Type B pancreatic cell (in vitro differentiated cells): Measurements from ENCODE around the gene SCUBE3. TPM values are rescaled to one million over a fixed set of nuclear protein-coding genes. Genes with fewer than 3 reads are reported as not detected.

Source experiments
- DNase-seq: peaks from one replicate; pipeline ENCODE4 v3.0.0; 2021; ENCODE audit warnings: mixed read lengths; ENCODE audit not compliant: unreplicated experiment; ENCODE audit errors: extremely low spot score
- H3K27ac Mint-ChIP-seq: 2 replicates; pipeline ENCODE4 v1.8.0; 2021; ENCODE audit warnings: mild to moderate bottlenecking, mixed read lengths
- H3K27me3 Mint-ChIP-seq: 2 replicates; pipeline ENCODE4 v1.8.0; 2021; ENCODE audit warnings: mixed read lengths
- H3K36me3 Mint-ChIP-seq: 2 replicates; pipeline ENCODE4 v1.8.0; 2021; ENCODE audit warnings: mixed read lengths
- H3K4me1 Mint-ChIP-seq: one replicate; pipeline ENCODE4 v1.8.0; 2021; ENCODE audit warnings: mixed read lengths; ENCODE audit not compliant: unreplicated experiment
- H3K4me3 Mint-ChIP-seq: 2 replicates; pipeline ENCODE4 v1.8.0; 2021; ENCODE audit warnings: mild to moderate bottlenecking, mixed read lengths
- H3K9me3 Mint-ChIP-seq: 2 replicates; pipeline ENCODE4 v1.8.0; 2021; ENCODE audit warnings: mixed read lengths
- CTCF ChIP-seq: fragments of 200-600 bp; sonication (generic); conservative IDR thresholded peaks from 2 replicates; pipeline ENCODE4 v1.5.0; 2021; ENCODE audit warnings: antibody characterized with exemption, mild to moderate bottlenecking
- total RNA-seq: library from RNA; stranded (reverse); gene quantifications from 2 replicates; pipeline ENCODE4 v1.2.1, GENCODE V29; 2021; ENCODE audit warnings: low replicate concordance

Gene SCUBE3
- total RNA-seq, 1 donor from 2014 or later: 14.9 TPM

GRCh38 chr6:35231563-35231962, 17.8 kb downstream of the SCUBE3 start:
- Mint-ChIP-seq H3K9me3 (peaks cover 5% of the 10 kb centered on the region), H3K4me1 (no peaks in the 10 kb centered on the region), H3K4me3 (no peak overlapping the region), H3K36me3 (peaks cover 43% of the 10 kb centered on the region), H3K27me3 (no peaks in the 10 kb centered on the region), H3K27ac (no peak overlapping the region)
- DNase-seq: no peak
- no peak for TF ChIP-seq CTCF

GRCh38 chr6:35234901-35235300, 21.1 kb downstream of the SCUBE3 start:
- peaks cover 5% of the 10 kb centered on the region for H3K9me3 Mint-ChIP-seq
- H3K27me3 Mint-ChIP-seq: no peaks in the 10 kb centered on the region
- no peak for DNase-seq
- TF ChIP-seq CTCF: no peak
- peaks cover 28% of the 10 kb centered on the region for H3K4me1 Mint-ChIP-seq
- H3K4me3 Mint-ChIP-seq: no peak overlapping the region
- H3K27ac Mint-ChIP-seq: no peak overlapping the region
- peaks cover 50% of the 10 kb centered on the region for H3K36me3 Mint-ChIP-seq

- no peak for TF ChIP-seq CTCF
- no peak overlapping the region for H3K4me3 Mint-ChIP-seq
- peaks cover 47% of the 10 kb centered on the region for H3K36me3 Mint-ChIP-seq
- no peaks in the 10 kb centered on the region for H3K9me3 Mint-ChIP-seq
- H3K27ac Mint-ChIP-seq: no peak overlapping the region
- H3K27me3 Mint-ChIP-seq: no peaks in the 10 kb centered on the region
- DNase-seq: no peak
- peaks cover 34% of the 10 kb centered on the region for H3K4me1 Mint-ChIP-seq
Observed at GRCh38 chr6:35236223-35236622, 22.5 kb downstream of the SCUBE3 start.

- Mint-ChIP-seq H3K36me3 (peaks cover 37% of the 10 kb centered on the region), H3K27ac (peak overlapping the region; percentile 68), H3K4me1 (peaks cover 34% of the 10 kb centered on the region), H3K4me3 (peak overlapping the region; percentile 44), H3K27me3 (no peaks in the 10 kb centered on the region), H3K9me3 (no peaks in the 10 kb centered on the region)
- DNase-seq: no peak
- no peak for TF ChIP-seq CTCF
Observed at GRCh38 chr6:35237476-35237875, 23.7 kb downstream of the SCUBE3 start.

GRCh38 chr6:35238843-35239289, 25.1 kb downstream of the SCUBE3 start:
- Mint-ChIP-seq H3K9me3 (no peaks in the 10 kb centered on the region), H3K27me3 (no peaks in the 10 kb centered on the region), H3K27ac (peak overlapping the region; percentile 68), H3K4me1 (peaks cover 34% of the 10 kb centered on the region), H3K36me3 (peaks cover 33% of the 10 kb centered on the region), H3K4me3 (peak overlapping the region; percentile 20)
- DNase-seq: no peak
- no peak for TF ChIP-seq CTCF

- no peak for TF ChIP-seq CTCF
- Mint-ChIP-seq H3K27me3 (no peaks in the 10 kb centered on the region), H3K4me1 (peaks cover 34% of the 10 kb centered on the region), H3K4me3 (no peak overlapping the region), H3K36me3 (peaks cover 26% of the 10 kb centered on the region), H3K9me3 (no peaks in the 10 kb centered on the region), H3K27ac (peak overlapping the region; percentile 29)
- no peak for DNase-seq
Observed at GRCh38 chr6:35239581-35239980, 25.8 kb downstream of the SCUBE3 start.
